Measurements from ENCODE around the gene NAT14.

DNA sequence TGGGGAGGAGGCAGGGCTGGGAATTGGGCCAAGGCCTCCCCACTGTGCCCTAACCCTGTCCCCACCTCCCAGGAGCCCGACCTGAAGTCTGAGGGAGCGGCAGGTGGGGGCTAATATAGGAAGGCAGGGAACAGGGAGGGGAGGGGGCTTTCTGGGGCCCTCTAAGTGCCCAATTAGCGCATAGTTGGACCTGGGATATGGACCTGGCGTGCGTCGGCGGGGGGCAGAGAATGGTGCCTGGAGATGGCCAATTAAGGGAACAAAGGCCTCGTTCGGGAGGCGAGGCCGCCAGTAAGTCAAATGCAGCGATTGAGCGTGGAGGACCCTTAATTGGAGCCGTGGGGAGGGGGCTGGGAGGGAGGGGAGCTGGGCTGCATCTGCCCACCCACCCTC, 20.3 kb upstream of the NAT14 start, which contains the start of gene C19orf85:
- TF ChIP-seq SIN3A (IDR thresholded peaks at IDR 0.05; ENCODE audit: borderline replicate concordance, insufficient read depth, low read depth, low read length) = no peak
- TF ChIP-seq, protein P1, sequence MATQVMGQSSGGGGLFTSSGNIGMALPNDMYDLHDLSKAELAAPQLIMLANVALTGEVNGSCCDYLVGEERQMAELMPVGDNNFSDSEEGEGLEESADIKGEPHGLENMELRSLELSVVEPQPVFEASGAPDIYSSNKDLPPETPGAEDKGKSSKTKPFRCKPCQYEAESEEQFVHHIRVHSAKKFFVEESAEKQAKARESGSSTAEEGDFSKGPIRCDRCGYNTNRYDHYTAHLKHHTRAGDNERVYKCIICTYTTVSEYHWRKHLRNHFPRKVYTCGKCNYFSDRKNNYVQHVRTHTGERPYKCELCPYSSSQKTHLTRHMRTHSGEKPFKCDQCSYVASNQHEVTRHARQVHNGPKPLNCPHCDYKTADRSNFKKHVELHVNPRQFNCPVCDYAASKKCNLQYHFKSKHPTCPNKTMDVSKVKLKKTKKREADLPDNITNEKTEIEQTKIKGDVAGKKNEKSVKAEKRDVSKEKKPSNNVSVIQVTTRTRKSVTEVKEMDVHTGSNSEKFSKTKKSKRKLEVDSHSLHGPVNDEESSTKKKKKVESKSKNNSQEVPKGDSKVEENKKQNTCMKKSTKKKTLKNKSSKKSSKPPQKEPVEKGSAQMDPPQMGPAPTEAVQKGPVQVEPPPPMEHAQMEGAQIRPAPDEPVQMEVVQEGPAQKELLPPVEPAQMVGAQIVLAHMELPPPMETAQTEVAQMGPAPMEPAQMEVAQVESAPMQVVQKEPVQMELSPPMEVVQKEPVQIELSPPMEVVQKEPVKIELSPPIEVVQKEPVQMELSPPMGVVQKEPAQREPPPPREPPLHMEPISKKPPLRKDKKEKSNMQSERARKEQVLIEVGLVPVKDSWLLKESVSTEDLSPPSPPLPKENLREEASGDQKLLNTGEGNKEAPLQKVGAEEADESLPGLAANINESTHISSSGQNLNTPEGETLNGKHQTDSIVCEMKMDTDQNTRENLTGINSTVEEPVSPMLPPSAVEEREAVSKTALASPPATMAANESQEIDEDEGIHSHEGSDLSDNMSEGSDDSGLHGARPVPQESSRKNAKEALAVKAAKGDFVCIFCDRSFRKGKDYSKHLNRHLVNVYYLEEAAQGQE (IDR thresholded peaks at IDR 0.05; ENCODE audit: insufficient read depth in 1 of 2, low read depth in 2 of 2, low read length in 1 of 2) = no peak
- TF ChIP-seq, protein P2, sequence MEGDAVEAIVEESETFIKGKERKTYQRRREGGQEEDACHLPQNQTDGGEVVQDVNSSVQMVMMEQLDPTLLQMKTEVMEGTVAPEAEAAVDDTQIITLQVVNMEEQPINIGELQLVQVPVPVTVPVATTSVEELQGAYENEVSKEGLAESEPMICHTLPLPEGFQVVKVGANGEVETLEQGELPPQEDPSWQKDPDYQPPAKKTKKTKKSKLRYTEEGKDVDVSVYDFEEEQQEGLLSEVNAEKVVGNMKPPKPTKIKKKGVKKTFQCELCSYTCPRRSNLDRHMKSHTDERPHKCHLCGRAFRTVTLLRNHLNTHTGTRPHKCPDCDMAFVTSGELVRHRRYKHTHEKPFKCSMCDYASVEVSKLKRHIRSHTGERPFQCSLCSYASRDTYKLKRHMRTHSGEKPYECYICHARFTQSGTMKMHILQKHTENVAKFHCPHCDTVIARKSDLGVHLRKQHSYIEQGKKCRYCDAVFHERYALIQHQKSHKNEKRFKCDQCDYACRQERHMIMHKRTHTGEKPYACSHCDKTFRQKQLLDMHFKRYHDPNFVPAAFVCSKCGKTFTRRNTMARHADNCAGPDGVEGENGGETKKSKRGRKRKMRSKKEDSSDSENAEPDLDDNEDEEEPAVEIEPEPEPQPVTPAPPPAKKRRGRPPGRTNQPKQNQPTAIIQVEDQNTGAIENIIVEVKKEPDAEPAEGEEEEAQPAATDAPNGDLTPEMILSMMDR (IDR thresholded peaks at IDR 0.05) = no peak

Measured in Panc1 (cell line).